ENCODE measurements around the gene SPACA4.

- TF ChIP-seq RARB (CRISPR knock-in tag; IDR thresholded peaks at IDR 0.05) (no peak), ZFP3 (CRISPR knock-in tag; IDR thresholded peaks at IDR 0.05) (no peak), ZNF8 (CRISPR knock-in tag; IDR thresholded peaks at IDR 0.05) (no peak), PATZ1 (CRISPR knock-in tag; IDR thresholded peaks at IDR 0.05; ENCODE audit: borderline replicate concordance) (no peak), ZFP30 (CRISPR knock-in tag; IDR thresholded peaks at IDR 0.05) (no peak), CSDC2 (CRISPR knock-in tag; IDR thresholded peaks at IDR 0.05) (no peak), ZC3H10 (CRISPR knock-in tag; IDR thresholded peaks at IDR 0.05) (no peak), CREB5 (CRISPR knock-in tag; IDR thresholded peaks at IDR 0.05; ENCODE audit: low read depth) (no peak), ZNF565 (CRISPR knock-in tag; conservative IDR thresholded peaks at IDR 0.05; ENCODE audit: low read depth) (no peak), BACH2 (CRISPR knock-in tag; IDR thresholded peaks at IDR 0.05; ENCODE audit: borderline replicate concordance) (no peak)
Observed at GRCh38 chr19:48616491-48617056, 10.0 kb downstream of the SPACA4 start.

All from SK-N-SH treated with all-trans-retinoic acid at 6 μM for 48 hours (cell line).